Stimulated activated CD4-positive, alpha-beta T cell treated with anti-CD3 and anti-CD28 coated beads, Interleukin-1b, Interleukin-23, amount 100 ng/mL, for 48 hours (primary cell): ENCODE measurements around the gene BPHL.
"Not testable (repeated sequence)": the region's sequence is repeated elsewhere in the genome, so short reads cannot be mapped to it uniquely, and the experiment has no call there.

Experiments
- DNase-seq: peaks from one replicate; pipeline ENCODE4 v3.0.0-alpha.2; 2020

Gene BPHL

GRCh38 chr6:3124667-3125066, 6.2 kb downstream of the BPHL start:
- no peak for DNase-seq

GRCh38 chr6:3125815-3126214, 7.3 kb downstream of the BPHL start:
- DNase-seq = no peak

- no peak for DNase-seq
Measured at GRCh38 chr6:3128356-3129108, 10.0 kb downstream of the BPHL start.

- DNase-seq = no peak
Measured at GRCh38 chr6:3131695-3132094, 13.2 kb downstream of the BPHL start.

GRCh38 chr6:3133515-3133914, 15.0 kb downstream of the BPHL start:
- no peak for DNase-seq

GRCh38 chr6:3135668-3136291, 17.3 kb downstream of the BPHL start:
- DNase-seq = no peak

- no peak for DNase-seq
Measured at GRCh38 chr6:3136292-3137011, 17.9 kb downstream of the BPHL start.

- no peak for DNase-seq
Measured at GRCh38 chr6:3137057-3137777, 18.7 kb downstream of the BPHL start.

- not testable (repeated sequence) for DNase-seq
Measured at GRCh38 chr6:3137873-3138272, 19.4 kb downstream of the BPHL start.

GRCh38 chr6:3138341-3138740, 19.8 kb downstream of the BPHL start:
- no peak for DNase-seq

- no peak for DNase-seq
Measured at GRCh38 chr6:3139090-3139903, 20.8 kb downstream of the BPHL start.

- DNase-seq = no peak
Measured at GRCh38 chr6:3140201-3140600, 21.7 kb downstream of the BPHL start.

- DNase-seq = no peak
Measured at GRCh38 chr6:3142536-3142935, 24.0 kb downstream of the BPHL start.

GRCh38 chr6:3143158-3143557, 24.6 kb downstream of the BPHL start:
- no peak for DNase-seq

- no peak for DNase-seq
Measured at GRCh38 chr6:3144571-3144970, 26.1 kb downstream of the BPHL start.

GRCh38 chr6:3147914-3148757, 29.6 kb downstream of the BPHL start:
- no peak for DNase-seq

GRCh38 chr6:3151691-3152090, 33.2 kb downstream of the BPHL start:
- no peak for DNase-seq

GRCh38 chr6:3152689-3153088, 34.2 kb downstream of the BPHL start:
- DNase-seq = no peak

- DNase-seq = not testable (repeated sequence)
Measured at GRCh38 chr6:3155416-3155815, 36.9 kb downstream of the BPHL start.

GRCh38 chr6:3156184-3157130, 37.9 kb downstream of the BPHL start:
- not testable (repeated sequence) for DNase-seq
